ENCODE measurements around the gene OMP.

OMP gene

GRCh38 chr11:77069336-77069968 lies 33.2 kb upstream of the OMP start:
- DNase-seq = peak in 1 of 3 experiments; percentile 71

- no peak for DNase-seq
These were observed 32.6 kb upstream of the OMP start for GRCh38 chr11:77069969-77070582.

DNA sequence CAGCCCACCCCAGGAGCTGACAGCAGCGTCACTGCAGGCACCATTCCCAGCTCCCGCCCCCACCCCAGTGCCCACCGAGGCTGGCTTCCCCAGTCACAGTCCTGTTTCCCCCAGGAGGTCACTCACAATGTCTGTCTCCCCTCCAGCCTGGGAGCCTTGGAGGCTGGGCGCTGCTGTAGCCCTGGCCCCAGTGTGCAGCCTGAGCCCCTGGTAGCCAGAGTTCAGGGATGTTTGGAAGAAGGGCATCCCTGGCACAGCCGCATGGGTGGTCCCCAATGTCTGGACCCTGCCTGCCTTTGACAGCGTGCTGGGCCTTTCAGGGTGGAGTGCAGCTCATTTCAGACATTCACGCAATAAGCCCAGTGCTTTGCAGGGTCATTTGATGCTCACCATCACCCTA lies 31.6 kb upstream of the OMP start:
- no peak for DNase-seq

DNA sequence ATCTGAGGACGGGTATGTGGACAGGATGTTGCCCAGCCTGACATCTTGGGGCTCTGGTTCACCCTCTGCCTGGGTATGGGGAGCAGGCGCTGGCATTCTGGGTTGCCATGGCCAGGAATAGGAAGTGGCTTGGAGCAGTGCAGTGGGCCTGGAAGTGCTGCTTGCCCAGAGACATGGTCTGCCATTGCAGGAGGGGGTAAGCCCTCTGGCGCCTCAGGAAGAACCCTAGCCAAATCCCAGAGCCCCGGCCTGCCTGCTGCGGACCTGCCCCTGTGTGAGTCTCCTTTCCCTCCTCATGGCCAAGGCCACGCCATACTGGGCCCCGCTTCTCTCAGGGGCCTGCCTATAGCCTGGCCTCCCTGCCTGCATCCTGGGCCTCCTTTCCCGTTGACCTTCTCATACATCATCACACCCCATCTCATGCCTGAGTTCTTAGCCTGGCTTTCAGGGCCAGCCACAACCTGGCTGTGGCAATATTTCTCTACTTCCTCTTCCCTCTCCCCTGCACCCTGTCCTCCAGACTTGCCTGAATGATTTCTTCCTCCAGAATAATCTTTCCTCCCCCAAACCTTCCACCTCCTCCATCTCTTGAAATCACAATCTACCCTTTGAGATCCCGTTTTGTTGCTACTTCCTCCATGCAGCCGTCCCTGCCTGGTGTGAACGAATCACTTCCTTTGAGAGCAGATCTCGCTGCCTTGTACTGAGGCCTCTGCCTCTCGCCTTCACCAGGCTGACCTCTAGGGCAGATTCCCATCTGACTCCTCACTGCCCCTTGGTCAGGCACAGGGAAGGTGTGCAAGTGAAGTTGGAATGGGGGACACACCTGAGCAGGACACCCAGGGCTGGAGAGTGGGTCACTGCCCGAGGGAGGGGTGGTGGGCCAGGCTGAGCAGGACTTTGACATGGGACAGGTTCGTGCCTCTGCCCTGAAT lies 30.7 kb upstream of the OMP start:
- no peak for DNase-seq

DNA sequence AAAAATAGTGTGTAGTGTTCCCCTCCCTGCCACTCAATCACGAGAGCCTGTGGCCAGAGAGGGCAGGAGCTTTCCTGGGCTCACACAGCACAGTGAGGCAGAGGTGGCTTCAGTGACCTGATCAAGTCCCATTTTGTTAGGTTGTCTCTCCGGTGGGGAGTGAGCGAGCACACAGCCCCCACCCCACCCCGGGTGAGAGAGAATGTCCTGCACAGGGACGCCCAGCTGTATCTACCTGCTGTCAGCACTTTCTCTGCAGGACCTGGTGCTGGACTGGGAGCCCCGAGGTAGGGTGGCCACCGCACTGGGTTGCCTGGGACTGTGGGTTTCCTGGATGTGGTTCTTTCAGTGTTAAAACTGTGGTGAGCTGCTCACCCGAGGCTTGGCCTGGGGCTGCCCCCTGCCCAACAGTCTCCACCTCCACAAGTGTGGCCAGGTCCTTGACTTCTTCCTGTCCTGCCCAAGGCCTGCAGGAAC lies 29.8 kb upstream of the OMP start:
- no peak for DNase-seq

- DNase-seq = no peak
These were observed 29.2 kb upstream of the OMP start for GRCh38 chr11:77073328-77074001.

DNA sequence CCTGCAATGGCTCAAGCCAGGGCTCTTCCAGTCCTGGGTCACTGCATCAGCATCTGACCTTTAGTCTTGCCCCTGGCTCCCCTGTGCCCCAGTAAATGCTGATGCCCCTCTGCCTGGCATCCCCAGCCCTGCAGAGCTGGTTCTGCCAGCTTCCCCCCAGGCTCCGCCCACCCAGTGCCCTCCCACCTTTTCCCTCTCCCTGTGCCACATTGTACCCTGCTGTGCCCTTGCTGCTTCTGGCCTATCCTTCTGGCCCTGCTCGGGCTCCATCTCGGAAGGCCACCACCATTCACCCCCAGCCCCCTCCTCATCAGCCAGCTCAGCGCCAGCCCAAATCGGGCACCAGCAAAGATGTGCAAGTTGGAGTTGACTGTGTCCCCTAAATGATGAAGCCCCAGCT lies 28.4 kb upstream of the OMP start:
- peak in 2 of 3 experiments; percentile 44 to 45 for DNase-seq

DNA sequence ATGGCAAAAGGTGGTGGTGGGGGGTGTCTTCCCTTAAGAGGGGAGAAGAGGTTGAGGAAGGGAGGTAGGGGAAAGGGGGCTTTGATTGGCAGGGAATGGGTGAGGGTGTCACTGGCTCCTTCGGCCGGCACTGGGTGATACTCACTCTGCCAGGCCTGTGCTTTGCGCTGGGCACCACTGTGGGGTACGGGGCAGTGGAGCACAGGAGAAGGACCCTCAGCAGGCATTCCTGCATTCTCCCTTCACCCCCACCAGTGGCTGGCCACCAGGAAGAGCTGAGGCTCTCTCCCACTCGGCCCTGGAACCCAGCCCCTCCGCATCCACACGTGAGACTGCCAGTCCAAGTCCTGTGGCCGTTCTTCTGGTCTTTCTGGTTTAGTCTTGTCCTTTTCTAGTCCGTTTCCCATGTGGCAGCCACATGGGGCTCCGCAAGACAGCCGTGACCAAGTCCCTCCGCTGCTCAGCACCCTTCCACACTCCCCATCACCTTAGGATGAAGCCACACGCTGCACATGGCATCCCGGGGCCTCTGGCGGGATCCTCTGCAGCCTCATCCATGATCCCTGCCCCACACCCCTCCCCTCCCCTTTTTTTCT lies 27.9 kb upstream of the OMP start:
- DNase-seq = no peak

- peak in 2 of 3 experiments; percentile 41 to 47 for DNase-seq
These were observed 27.2 kb upstream of the OMP start for GRCh38 chr11:77075425-77075905.

DNA sequence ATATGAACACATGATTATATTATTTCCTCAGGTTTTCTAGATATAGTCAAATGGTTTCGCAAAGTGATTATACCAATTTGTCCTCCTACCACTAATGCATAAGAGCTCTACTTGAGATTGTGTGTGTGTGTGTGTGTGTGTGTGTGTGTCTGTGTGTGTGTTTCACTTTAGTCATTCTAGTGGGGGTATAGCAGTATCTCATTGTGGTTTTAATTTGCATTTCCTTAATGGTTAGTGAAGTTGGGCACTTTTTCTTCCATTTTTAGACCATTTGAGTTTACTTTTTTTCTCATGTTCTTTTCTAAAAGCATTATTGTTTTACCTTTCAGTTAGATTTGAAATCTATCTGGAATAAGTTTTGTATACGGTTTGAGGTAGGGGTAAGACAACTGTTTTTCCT lies 23.0 kb upstream of the OMP start:
- DNase-seq = no peak

DNA sequence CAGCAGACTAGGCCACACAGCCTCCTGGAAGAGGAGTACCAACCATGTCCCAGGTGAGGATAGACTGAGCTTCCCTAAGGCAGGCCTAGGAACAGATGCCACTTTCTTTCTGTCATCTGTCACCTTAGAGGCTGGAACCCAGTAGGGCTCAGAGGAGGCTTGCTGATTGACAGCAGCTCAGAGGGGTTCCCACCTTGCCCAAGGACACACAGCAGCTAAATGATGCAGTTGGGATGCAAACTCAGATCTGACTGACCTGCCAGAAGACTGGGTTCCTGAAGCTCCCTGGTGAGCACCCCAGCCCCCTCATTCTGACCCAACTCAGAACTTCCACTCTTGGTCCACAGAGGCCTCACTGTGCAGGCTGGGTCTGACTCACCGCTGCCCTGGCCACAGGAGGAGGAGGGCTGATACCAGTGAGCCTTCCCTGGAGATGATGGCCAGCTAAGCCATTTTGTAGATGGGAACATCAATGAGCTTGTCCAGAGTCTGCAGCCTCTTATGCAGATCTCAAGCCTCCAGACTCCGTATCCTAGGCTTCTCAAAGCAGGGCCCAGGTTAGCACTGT lies 21.9 kb upstream of the OMP start:
- no peak for DNase-seq

- DNase-seq = no peak
These were observed 21.2 kb upstream of the OMP start for GRCh38 chr11:77081381-77081851.

GRCh38 chr11:77081976-77082836 lies 20.4 kb upstream of the OMP start:
- DNase-seq = no peak

DNA sequence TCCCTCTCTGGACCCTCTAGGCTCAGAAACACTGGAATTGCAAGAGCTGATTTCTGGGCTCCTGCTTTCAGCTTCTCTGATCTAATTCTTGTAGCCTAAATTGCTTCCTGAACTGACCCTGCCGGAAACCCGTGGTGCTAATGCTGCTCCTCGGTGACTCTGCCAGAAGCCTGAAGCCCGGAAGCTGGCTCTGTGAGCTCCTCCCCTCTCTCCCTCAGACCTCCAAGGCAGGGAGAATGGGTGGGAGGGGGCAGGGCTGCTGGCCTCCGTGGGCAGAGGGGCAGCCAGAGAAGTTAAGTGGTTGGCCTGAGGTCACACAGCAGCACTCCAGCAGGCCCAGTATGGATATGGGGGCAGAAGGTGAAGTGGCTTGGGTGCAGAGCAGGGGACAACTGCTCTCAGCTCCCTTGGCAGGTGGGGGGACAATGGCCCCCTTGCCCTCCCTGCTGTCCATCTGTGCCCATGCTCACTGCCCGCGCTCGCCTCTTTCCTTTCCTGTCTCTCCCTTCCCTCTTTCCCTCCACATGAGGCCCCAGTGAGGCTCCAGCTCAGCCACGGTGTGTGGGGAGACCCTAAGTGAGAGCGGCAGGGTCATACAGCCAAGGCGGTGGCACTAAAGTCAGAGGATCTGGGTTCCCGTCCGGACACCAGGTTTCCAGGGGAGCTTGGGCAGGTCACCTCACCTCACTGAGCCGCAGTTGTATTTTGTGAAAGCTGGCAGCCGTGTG lies 19.6 kb upstream of the OMP start:
- no peak for DNase-seq

GRCh38 chr11:77083566-77084245 lies 18.9 kb upstream of the OMP start:
- DNase-seq = no peak

DNA sequence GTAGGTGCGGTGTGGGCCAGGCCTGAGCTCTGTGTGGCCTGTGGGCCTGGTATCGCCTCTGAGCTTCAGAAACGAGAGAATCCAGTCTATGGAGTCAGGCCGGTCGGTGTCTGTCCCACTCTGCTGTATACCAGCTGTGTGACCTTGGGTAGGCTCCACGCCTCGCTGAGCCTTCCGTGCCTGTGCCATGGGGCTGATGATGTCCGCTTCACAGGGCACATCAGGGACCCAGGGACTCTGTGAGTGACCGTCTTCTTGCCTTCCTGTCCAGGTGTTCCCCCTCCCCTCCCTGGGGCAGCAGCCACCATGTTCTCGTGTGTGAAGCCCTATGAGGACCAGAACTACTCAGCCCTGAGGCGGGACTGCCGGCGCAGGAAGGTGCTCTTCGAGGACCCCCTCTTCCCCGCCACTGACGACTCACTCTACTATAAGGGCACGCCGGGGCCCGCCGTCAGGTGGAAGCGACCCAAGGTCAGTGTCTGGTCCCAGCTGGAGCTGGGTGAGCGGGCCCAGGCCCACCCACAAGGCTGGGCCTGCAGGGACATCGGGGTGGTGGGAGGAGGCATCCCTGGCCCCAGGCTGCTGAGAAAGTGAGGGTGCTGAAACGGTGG lies 18.0 kb upstream of the OMP start:
- DNase-seq = no peak

- DNase-seq = no peak
These were observed 17.0 kb upstream of the OMP start for GRCh38 chr11:77085652-77086051.

GRCh38 chr11:77086521-77087472 lies 15.8 kb upstream of the OMP start:
- DNase-seq = peak in 1 of 3 experiments; percentile 11

All from NCI-H1417 (cell line).